GM21381 (cell line): Measurements from ENCODE around the gene CYTL1.
"Not testable (repeated sequence)": the region's sequence is repeated elsewhere in the genome, so short reads cannot be mapped to it uniquely, and the experiment has no call there.

Experiments used
- ATAC-seq: cut with Tn5 transposase; IDR thresholded peaks from one replicate; pipeline ENCODE4 v1.9.1; 2021; ENCODE audit warnings: mild to moderate bottlenecking, moderate library complexity; ENCODE audit not compliant: unreplicated experiment

The CYTL1 gene

DNA sequence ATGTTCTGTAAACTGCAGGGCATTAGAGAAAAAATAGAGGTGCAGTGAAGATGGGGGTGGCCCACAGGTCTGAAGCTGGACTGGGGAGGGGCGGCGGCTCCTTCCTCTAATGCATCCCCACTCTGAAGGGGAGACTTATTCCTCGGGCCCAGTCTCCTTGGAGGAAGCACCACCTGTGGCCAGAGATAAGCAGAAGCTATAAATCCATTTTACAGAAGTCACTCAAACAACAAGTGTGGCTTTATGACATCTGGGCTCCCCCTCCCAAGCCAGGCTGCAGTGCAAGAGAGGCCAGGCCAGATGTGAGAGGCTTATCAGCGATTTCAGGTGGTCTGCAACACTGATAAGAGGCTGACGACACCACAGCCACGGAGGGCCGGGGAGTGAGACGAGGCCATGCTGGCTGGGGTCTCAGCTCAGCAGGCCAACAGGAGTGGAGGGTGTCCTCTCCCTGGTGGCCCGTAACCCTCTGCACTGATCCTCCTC lies 15.8 kb downstream of the CYTL1 start:
- ATAC-seq, result no peak

DNA sequence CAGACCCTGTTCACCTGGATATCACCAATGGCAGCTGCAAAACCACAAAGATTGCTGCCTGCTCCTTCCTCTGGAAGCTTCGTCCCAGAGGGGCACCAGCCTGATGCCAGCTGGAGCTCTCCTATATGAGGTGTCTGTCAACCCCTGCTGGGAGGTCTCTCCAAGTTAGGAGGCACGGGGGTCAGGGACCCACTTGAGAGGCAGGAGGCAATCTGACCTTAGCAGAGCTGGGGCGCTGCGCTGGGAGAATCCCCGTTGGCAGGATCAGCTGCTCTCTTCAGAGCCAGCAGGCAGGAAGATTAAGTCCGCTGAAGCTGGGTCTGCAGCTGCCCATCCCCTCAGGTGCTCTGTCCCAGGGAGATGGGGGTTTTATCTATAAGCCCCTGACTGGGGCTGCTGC lies 17.6 kb downstream of the CYTL1 start:
- ATAC-seq, result not testable (repeated sequence)

DNA sequence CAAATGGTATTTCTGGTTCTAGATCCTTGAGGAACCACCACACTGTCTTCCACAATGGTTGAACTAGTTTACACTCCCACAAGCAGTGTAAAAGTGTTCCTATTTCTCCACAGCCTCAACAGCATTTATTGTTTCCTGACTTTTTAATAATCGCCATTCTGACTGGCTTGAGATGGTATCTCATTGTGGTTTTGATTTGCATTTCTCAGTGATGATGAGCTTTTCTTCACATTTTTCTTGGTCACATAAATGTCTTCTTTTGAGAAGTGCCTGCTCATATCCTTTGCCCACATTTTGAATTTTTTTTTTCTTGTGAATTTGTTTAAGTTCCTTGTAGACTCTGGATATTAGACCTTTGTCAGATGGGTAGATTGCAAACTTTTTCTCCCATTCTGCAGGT lies 22.3 kb downstream of the CYTL1 start:
- ATAC-seq, result not testable (repeated sequence)

DNA sequence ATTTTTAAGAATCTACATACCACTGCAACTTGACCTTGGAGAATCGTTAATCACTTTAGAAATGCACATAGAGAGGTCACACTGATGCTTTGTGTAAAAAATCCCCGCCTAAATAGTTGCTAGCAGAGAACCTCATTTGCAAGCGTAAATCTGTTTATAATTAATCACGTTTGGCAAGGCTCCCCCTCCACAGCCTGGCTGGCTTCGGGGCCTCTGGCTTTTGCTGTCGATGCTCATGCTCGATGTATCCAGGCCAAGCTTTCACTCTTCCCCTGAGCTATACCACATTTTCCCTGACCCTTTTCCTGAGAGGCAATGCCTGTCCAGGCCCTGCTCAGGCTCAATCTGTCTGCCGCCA lies 23.4 kb downstream of the CYTL1 start:
- ATAC-seq, result no peak

DNA sequence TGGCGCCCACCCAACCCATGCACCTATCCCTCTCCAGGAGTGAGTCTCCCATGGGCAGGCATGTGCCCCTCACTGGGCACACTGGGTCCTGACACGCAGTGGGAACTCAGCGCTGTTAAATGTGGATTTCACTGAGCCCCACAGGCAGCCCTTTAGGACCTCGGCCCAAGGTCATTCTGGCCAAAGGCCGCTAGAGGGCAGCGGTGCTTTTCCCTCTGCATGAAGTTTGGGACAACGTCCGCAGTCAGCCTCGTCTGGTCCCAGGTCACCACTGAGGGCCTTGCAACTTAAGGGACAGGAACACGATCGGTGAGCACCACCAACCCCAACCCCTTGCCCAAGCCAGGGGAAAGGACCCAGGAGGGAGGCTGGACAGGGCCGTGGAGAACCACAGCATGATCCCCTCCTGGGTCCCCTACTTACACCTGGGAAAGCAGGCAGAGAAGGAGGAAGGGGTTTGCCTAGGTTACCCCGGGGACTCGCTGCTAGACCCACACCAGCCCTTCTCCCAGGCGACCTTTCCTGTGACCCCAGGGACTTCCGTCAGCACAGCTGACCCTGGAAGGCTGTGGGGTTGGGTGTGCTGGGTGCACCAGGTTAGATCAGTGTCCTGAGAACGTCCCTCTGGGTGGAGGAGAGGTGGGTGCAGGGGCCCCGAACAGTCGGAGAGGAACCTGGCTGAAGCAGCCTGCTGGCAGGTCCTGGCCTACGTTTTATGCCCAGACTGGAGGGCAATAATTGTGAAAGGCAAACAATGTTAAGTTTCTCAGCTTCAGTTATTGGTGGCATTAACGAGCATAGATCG lies 24.0 kb downstream of the CYTL1 start:
- ATAC-seq, result no peak

DNA sequence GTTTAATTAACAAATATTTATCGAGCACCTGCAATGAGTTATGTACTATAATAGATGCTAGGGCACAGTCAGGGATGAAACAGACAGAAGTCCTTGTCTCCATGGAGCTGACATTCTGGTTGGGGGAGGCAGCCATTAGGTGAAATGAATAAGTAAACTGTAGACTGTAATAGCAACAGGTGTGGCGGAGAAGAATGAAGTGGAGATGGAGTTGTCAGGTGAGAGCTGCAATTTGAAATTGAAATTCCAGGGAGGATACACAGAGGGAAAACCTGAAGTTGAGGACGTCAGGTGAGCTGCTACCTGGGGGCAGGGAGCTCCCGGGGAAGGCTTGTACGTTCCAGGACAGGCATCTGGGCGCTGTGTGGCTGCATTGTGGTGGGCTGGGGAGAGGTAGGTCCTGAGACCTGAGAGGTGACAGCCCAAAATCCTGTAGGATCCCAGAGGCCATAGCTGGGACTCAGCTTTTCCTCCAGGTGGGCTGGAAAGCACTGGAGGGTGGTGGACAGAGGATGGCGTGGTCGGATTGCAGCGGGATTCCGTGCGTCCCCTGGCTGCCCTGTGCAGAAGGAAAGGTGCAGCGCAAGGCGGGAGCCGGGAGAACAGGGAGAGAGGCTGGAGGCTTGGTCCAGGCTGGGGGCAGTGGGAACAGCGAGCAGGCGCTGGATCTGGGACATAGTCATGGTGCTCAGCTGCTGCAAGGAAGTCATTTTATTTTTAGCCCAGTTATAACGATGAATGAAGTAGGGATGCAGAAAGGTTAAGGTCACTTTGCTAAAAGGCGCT lies 24.8 kb downstream of the CYTL1 start:
- ATAC-seq, result no peak

DNA sequence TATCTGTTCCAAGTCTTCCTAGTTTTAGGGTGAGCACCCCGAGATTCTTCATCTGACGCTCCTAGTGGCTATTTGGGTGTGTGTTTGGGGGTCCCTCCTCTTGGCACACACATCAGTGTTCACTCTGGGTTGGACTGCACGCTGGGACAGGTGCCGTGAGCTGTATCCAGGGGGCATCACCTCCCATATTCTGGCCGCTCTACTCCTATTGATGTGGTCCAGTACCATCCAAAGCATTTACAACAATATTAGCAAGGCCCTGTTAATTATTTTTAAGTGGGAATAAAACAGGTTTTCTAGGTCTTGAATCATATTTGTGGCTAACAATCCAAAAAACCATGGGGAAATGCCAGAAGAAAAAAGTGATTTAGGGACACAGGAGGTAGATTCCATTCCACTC lies 26.4 kb downstream of the CYTL1 start:
- ATAC-seq, result no peak

DNA sequence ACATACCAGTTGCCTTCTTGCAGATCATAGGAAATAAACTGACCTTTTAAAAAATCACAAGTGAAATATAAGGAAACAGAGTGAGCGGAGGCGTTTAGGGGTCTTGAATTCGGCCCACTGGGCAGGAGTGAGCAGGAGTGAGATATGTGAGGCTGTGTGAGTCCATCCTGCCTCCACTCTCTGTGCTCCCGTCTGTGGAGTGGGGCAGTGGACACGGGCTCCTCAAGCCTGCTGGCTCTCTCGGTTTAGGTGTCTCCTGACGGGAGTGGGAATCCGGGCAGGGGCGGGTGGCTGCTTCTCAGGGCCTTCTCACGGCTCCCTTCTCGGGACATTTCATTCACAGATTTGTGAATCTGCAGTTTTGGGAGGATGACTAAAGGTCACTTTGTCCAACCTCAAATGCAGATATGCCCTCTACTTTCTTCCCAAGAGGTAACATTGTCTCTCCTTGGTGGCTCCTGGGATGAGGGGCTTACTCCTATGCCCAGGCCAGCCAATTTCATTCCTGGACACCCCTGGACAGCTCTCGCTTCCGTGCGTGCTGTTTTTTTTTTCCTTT lies 27.6 kb downstream of the CYTL1 start:
- no peak for ATAC-seq

DNA sequence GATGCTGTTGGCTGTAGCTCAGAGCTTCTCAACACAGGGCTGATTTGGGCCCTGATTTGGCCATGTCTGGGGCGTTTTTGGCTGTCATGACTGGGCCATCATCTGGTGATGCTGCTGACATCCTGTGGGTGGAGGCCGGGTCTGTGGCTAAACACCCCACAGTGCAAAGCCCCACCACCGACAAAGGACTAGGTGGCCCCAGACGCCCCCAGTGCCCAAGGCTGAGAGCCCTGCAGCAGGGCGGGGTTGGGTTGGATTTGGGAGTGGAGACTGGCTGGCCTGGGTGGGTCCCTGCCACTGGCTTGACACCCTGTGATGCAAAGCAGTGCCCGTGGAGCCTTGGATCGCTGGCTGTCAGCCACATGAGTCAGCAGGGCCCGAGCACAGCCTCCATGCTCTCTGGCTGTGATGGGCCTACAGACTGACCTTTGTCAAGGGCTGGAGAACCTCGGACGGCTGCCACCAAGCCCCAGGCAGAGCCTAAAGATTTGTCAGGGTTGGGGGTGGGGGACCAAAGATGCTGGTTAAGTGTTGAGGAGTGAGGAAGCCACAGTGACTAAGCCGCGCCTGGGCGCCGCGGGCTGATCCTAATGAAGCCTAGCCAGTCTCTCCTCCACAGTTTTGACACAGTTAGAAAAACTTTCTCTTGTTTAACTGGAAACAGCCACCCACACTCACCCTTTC lies 28.3 kb downstream of the CYTL1 start:
- no peak for ATAC-seq

DNA sequence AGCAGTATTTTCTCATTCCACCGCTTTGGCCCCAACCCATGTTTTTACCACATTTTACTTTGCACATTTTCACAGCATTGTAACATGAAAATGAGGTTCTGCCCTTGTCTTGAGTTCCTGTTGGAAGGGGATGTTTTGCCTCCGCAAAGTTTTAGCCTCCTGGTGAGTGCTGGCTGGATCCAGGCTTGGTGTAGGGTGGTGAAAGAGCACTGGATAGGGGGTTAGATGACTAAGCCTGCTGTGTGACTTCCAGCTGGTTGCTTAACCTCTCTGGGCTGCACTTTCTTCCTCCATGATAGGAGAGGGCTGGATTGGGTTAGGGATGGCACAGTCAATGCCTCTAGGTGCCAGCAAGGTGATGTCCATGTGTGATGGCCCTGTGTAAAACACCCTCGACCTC lies 28.9 kb downstream of the CYTL1 start:
- ATAC-seq, result no peak

DNA sequence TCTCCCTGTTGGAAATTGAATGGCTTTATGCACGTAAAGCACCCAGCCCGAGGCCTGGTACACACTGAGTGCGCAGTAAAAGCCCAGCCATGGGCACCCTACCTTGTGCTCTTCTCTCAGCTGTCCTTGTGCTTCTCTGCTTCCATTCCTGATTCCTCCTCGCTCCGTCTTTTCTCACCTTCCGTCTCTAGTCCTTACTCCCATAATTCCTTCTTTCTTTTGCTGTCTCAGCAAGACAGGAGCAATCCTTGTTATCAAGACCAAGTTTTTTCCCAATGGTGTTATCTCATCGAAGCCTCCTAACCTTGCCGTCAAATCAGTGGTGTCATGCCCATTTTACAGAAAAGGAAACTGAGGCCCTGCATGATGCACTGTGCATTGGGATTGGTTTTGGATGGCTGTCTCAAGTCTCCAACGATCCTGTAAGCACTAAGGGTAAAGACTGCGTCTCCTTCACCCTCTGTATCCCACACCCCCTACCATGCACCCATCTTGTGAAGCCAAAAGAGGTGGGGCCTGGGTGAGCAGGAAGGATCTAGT lies 30.1 kb downstream of the CYTL1 start:
- no peak for ATAC-seq

DNA sequence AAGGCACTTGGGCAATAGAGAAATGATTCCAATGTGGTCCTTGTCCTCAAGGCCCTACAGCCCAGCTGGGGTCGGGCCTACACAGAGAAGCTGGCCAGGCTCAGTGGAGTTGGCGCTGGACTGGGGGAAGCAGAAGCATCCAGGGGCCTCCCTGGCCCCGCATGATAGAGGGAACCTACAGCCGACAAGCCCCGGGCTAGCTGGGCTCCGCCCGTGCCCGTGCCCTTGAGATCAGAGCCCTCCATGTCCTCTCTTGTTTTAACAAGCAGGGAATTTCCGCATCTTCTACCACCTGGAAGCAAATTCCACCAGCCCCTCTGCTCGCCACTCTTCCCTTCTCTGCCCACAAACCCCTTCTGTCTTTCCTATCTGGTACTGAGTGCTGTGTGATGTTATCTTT lies 31.6 kb downstream of the CYTL1 start:
- ATAC-seq, result no peak

DNA sequence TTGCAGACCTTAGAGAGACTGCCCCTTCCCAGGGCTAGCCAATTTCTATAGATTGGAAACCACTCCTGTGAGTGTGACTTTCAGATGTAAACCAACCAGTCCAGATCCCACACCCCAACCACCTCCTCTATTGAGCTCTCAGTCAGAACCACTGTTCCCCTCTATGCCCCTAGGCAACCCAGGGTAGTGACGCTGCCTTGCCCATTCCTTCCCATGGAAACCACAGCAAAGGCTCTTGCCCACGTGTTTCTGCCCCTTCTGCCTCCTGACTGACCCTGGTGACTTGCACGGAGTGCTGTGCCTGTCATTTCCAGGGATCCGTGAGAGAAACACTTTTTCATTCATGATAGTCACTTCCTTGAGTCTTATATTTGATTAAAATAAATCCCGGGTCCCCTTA lies 32.4 kb downstream of the CYTL1 start:
- no peak for ATAC-seq

DNA sequence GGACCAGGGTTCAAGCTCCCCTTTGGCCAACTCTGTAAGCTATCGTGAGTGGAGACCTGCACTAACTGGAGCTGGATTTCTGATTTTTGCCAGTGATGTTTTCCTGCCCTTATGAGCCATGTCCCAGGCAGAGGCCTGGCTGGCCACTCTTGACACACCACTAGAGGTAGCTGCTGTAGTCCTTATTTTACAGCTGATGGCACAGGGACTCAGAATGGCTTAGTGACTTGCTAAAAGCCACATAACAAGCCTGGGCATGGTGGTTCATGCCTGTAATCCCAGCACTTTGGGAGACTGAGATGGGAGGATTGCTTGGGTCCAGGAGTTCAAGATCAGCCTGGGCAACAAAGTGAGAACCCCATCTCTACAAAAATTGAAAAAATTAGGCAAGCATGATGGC lies 33.4 kb downstream of the CYTL1 start:
- no peak for ATAC-seq

DNA sequence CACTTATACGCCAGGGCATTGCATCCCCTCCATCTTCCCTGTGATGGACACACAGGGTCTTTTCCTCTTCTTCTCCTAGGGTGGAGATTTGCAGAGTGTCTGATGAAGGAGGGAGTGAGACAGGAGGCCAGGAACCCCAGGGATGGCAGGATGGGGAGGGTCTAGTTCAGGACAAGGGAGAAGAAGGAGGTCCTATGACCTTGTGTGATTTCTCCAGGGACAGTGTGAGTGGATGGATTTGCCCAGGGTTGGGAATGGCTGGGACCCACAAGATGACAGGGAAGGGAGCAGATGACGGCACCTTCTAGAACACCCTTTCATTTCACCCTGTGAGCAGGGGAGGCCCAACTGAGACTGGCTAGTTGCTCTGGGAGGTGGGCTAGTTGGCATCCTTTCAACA lies 34.2 kb downstream of the CYTL1 start:
- ATAC-seq, result no peak

DNA sequence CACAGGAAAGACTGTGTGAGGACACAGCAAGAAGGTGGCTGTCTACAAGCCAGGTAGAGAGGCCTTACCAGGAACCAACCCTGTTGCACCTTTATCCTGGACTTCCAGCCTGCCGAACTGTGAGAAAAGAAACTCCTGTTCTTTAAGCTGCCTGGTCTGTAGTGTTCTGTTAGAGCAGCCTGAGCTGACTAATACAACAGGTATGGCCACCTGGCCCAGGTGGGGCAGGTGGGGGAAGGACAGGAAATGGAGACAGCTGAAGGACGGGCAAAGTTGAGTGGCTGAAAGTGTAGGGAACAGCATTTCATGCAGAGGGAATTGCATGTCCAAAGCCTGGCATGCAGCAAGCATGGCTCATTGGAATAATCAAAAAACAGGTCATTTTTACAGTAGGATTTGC lies 35.1 kb downstream of the CYTL1 start:
- ATAC-seq, result no peak

DNA sequence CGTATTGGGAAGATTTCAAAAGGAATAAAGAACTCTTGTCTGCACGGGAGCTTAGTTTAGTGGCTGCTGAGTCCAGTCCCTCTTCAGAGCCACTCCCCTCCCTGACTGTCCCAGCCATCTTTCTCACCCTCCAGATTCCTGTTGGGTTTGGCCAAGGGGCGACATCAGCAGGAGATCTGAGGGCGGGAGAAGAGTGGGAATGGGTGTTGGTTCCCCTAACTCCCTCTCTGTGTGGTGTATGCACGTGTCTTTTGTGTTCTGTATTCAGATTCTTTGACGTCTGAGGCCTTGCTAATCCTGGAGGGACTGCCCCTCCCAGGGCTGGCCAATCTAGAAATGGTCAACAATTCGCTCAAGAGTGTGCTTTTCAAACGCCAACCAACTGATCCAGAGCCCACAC lies 37.4 kb downstream of the CYTL1 start:
- no peak for ATAC-seq

DNA sequence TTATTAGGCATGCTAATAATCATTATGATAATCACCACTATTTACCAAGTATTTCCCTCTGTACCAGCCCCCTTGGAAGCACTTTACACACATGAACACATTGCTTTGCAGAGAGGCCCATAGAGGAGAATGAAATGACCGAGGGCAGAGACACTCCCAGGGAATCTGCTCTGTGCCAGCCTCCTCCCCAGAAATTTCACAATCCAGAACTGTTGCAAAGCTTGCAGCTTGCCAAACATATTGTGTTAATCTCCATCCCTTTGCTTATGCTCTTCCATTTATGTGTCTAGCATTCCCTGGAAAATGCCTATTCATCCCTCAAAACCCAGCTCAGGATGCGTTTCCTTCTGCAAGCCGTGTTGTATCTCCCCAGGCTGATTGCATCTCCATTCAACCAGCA lies 37.8 kb downstream of the CYTL1 start:
- ATAC-seq, result no peak

DNA sequence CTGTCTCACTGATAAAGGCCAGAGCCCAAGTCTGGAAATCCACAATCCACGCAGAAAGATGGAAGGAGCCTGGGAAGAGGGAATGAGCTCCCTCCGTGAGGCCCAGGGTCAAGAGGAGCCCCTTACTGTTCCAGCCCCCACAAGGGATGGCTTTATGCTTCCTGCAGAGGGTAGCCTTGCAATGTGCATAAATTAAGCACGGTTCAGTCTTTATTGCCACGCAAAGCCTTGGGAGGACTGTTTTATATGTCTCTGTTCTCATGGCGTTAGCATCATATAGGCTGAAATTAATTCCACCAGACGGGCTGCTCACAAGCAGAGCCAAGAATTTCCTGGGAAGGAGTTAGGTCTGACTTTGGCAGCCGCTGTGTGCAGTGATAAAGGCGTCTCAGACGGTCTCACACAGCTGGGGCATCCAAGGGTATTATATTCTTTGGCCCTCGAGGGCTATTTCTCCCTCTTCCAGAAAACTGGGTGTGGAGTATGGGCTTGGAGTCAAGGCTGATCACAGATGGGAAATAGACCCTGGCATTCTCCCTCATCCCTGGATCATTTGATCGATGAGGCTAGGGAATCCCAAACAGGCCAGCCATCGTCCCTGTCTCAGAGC lies 38.5 kb downstream of the CYTL1 start:
- ATAC-seq, result no peak

DNA sequence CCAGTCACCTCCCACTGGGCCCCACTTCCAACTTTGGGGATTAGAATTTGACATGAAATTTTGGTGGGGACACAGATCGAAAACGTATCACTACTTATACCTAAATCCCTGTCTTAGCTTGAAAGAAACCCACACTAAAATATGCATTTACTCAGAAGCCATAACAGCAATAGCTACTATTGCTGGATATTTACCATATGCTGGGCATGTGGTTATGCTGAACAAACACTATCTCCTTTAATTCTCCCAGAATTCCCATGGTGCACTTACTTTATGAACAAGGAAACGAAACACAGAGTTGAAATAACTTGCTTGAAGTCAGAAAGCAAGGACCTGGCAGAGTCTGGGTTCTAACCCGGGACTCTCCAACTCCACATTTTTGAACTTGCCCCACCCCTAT lies 39.3 kb downstream of the CYTL1 start:
- ATAC-seq, result no peak

DNA sequence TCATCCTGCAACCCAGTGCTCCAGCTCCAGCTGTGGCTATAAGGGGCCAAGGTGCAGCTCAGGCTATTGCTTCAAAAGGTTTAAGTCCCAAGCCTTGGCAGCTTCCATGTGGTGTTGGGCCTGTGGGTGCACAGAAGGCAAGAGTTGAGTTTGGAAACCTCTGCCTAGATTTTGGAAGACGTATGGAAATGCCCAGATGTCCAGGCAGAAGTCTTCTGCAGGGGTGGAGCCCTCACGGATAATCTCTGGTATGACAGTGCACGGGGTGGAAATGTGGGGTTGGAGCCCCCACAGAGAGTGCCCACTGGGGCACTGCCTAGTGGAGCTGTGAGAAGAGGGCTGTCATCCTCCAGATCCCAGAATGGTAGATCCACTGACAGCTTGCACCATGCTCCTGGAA lies 44.5 kb downstream of the CYTL1 start:
- ATAC-seq, result no peak
